OCI-LY7 (cell line): ENCODE data around the gene C10orf53.

Experiments
- EZH2phosphoT487 ChIP-seq: fragments of 200-600 bp; sonication (generic); IDR thresholded peaks from 2 replicates; pipeline ENCODE4 v1.6.1; 2018; ENCODE audit warnings: low read depth, borderline replicate concordance, mild to moderate bottlenecking, mixed run types, antibody characterized with exemption, low read length, moderate library complexity, mixed read lengths
- TF ChIP-seq, protein P1 (sequence below): fragments of 200-600 bp; sonication (generic); conservative IDR thresholded peaks from 2 replicates; pipeline ENCODE4 v1.5.1; 2014; ENCODE audit warnings: mild to moderate bottlenecking, antibody characterized with exemption, low read length, moderate library complexity, mixed read lengths

DNA sequence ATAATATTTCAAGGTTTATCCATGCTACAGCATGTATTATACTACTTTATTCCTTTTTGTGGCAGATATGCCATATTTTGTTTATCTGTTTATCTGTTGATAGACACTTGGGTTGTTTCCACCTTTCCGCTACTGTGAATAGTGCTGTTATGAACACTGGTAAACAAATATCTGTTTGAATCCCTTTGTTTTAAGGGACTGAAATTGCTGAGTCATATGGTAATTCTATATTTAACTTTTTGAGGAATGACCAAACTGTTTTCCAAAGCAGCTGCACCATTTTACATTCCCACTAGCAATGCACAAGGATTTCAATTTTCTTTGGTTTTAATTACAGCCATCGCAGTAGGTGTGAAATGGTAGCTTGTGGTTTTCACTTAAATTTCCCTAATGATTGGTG, 3.4 kb downstream of the C10orf53 start:
- TF ChIP-seq EZH2phosphoT487: no peak
- TF ChIP-seq, protein P1, sequence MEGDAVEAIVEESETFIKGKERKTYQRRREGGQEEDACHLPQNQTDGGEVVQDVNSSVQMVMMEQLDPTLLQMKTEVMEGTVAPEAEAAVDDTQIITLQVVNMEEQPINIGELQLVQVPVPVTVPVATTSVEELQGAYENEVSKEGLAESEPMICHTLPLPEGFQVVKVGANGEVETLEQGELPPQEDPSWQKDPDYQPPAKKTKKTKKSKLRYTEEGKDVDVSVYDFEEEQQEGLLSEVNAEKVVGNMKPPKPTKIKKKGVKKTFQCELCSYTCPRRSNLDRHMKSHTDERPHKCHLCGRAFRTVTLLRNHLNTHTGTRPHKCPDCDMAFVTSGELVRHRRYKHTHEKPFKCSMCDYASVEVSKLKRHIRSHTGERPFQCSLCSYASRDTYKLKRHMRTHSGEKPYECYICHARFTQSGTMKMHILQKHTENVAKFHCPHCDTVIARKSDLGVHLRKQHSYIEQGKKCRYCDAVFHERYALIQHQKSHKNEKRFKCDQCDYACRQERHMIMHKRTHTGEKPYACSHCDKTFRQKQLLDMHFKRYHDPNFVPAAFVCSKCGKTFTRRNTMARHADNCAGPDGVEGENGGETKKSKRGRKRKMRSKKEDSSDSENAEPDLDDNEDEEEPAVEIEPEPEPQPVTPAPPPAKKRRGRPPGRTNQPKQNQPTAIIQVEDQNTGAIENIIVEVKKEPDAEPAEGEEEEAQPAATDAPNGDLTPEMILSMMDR: no peak
